Stimulated activated CD8-positive, alpha-beta memory T cell treated with anti-CD3 and anti-CD28 coated beads, Interleukin-4, amount 100 ng/mL, for 24 hours (primary cell): ENCODE results near the gene TIMELESS.
"Not testable (repeated sequence)": the region's sequence is repeated elsewhere in the genome, so short reads cannot be mapped to it uniquely, and the experiment has no call there.

Experiments used
- DNase-seq: peaks from one replicate; pipeline ENCODE4 v3.0.0-alpha.2; 2020; ENCODE audit warnings: low read depth

TIMELESS gene

GRCh38 chr12:56408799-56409417 is 40.3 kb downstream of the TIMELESS start:
- DNase-seq, result no peak

DNA sequence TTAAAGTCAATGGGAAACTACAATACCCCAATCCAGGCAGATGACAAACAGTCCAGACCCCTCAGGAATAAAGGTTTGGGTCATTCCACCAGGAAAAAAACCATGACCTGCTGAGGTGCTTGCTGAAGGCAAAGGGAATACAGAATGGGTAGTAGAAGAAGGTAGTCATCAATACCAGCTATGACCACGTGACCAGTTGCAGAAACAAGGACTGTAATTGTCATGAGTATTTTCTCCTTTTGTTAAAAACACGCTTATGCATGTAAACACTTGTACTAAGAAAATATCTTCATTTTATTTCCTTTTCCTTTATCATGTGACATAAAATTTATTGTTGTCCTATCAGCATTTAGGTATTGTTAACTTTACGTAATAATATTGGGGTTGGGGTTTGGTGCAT is 45.0 kb downstream of the TIMELESS start:
- not testable (repeated sequence) for DNase-seq

DNA sequence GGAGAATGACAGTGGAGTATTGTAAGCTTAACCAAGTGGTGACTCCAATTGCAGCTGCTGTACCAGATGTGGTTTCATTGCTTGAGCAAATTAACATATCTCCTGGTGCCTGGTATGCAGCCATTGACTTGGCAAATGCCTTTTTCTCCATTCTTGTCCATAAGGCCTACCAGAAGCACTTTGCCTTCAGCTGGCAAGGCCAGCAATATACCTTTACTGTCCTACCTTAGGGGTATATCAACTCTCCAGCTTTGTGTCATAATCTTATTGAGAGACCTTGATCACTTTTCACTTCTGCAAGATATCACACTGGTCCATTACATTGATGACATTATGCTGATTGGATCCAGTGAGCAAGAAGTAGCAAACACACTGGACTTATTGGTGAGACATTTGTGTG is 47.6 kb downstream of the TIMELESS start:
- DNase-seq, result not testable (repeated sequence)

DNA sequence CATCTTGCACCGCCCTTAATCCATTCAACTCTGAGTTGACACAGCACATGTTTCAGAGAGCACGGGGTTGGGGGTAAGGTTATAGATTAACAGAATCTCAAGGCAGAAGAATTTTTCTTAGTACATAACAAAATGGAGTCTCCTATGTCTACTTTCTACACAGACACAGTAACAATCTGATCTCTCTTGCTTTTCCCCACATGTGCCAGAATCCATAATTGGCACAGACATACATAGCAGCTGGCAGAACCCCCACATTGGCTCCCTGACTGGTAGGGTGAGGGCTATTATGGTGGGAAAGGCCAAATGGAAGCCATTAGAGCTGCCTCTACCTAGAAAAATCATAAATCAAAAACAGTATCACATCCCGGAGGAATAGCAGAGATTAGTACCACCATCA is 48.1 kb downstream of the TIMELESS start:
- not testable (repeated sequence) for DNase-seq

GRCh38 chr12:56399466-56399865 is 49.8 kb downstream of the TIMELESS start:
- not testable (repeated sequence) for DNase-seq

DNA sequence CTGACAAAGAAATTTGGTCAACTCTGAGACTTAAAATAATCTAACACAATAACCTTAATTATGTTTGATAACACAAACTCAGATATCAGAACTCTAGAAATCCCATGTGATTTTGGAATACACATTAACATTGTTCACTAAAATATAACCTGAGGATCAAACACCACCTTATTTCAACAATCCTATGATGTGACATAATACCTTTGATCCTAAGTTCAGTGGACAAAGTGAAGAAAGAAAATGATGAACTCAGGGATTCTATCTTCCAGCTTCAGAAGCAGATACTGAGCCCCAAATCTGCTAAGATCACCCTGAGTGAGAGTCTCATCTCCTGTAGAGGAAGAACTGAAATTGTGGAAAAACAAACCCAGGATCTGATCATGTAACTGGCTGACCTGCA is 50.9 kb downstream of the TIMELESS start:
- DNase-seq, result no peak

DNA sequence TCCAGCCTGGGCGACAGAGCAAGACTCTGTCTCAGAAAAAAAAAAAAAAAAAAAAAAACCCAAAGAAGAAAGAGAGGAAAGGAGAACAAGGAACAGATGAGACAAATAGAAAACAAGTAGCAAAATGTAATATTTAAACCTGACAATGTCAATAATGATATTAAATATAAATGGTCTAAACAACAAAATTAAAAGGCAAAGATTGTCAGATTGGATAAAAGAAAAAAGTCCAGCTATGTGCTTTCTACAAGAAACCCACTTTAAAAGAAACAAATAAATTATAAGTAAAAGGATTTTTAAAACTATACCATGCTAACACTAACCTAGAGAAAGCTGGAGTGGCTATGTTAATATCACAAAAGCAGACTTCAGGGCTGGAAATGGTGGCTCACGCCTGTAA is 56.9 kb downstream of the TIMELESS start:
- no peak for DNase-seq

GRCh38 chr12:56391721-56392120 is 57.5 kb downstream of the TIMELESS start:
- no peak for DNase-seq

DNA sequence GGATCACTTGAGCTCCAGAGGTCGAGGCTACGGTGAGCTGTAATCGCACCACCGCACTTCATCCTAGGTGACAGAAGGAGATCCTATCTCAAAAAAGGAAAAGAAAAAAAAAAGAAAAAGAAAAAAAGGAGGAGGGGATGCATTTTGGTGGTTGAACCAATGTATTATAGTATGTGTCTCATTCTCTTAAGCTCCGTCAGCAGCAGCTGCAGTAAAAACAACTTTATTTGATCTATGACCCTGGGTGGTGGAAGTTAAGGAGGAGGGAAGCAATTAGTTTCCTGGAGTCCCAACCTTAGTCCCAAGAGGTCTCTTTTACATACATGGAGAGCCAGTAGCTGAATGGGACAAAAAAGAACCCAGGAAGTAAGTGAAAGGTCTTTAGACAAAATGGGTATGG is 59.8 kb downstream of the TIMELESS start:
- no peak for DNase-seq

GRCh38 chr12:56387152-56387736 is 62.0 kb downstream of the TIMELESS start:
- no peak for DNase-seq

- no peak for DNase-seq
Measured at GRCh38 chr12:56385873-56386272, 63.4 kb downstream of the TIMELESS start.

DNA sequence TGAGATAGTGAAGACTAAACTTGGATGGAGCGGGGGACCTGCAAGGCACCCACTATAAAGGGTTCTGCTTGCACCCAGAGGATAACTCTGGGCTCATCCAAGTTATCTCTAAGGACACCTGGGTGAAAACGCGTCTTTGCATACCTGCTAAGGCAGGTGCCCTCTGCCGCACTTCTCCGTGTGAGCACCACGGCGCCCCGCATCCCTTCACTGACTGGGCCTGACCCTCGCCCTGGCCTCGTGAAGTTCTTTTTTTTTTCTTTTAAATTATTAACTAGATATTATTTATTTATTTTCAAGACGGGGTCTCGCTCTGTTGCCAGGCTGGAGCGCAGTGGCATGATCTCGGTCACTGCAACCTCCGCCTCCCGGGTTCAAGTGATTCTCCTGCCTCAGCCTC is 66.6 kb downstream of the TIMELESS start:
- DNase-seq, result no peak

GRCh38 chr12:56377989-56378316 is 71.3 kb downstream of the TIMELESS start:
- DNase-seq, result no peak

DNA sequence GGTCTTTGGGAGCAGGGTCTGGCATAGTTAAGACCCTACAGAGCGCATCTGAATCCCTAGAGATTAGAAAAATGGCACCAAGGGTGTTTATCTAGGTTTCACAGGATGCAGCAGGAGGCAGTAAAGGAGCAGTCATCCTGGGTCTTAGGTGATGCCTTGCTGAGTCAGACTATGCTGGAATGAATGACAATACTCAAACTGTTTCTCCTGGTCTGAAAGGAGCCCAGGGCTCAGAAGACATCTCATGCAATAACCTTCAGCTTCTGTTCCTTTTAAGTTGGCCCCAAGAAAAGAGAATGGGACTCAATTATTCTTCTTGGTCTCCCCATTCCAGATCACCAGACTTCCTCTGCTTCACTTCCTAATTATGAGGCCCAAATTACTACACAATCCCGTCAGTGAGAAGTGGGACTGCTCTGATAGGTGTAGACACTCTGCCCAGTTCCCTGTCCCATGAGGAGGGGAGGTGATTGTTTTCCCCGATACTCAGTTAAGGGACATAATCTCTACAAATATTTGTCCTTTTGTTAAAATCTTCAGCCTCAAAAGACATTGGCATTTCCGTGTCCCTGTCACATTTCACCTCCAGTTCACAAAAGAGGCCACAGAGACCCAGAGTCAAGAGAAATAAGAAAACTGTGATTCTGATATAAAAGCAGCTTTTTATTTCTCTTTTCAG is 71.8 kb downstream of the TIMELESS start:
- DNase-seq, result no peak

DNA sequence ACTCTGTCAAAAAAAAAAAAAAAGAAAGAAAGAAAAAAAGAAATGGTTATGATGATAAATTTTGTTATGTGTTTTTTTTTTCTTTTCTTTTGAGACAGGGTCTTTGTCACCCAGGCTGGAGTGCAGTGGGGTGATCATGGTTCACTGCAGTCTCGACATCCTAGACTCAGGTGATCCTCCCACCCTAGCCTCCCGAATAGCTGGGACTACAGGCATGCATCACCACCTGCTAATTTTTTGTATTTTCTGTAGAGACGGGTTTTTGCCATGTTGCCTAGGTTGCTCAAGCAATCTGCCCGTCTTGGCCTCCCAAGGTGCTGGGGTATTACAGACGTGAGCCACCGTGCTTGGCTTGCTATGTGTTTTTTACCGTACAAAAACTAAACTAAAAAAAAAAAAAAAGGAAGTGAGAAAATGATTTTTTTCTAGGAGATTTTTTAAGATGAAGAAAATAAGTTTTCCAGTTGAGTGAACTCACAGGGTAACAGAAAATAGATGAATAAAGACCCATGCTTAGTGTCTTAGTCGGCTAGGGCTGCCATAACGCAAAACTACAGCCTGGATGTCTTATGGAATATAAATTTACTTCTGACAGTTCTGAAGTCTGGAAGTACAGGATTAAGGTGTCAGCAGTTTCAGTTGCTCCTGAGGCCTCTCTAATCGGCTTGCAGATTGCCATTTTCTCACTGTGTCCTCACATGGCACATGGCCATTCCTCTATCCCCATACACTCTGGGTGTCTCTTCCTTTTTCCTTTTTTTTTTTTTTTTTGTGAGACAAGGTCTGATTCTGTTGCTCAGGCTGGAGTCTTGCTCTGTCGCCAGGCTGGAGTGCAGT is 73.4 kb downstream of the TIMELESS start:
- no peak for DNase-seq

- no peak for DNase-seq
Measured at GRCh38 chr12:56374726-56375597, 74.3 kb downstream of the TIMELESS start.

DNA sequence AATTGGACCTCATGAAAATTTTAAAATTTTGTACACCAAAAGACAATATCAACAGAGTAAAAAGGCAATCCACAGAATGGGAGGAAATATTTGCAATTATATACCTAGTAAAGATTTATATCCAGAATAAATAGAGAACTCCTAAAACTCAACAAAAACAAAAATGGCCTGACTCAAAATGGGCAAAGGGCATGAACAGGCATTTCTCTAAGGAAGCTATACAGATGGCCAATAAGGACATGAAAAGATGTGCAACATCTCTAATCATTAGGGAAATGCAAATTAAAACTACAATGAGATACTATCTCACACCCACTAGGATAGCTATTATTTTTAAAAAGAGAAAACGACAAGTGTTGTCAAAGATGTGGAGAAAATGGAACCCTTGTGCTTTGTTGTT is 75.7 kb downstream of the TIMELESS start:
- DNase-seq, result no peak

DNA sequence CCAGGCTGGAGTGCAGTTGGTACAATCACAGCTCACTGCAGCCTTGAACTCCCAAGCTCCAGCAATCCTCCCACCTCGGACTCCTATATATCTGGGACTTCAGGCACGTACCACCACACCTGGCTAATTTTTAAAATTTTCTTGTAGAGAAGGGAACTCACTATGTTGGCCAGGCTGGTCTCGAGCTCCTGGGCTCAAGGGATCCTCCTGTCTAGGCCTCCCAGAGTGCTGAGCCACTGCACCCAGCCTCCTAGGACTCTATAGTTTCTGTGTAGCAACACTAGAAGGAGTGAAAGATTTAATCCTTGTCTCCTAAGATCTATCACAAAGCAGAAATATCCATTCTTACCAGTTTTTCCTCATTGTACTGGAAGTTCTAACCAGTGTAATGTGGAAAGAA is 82.3 kb downstream of the TIMELESS start:
- DNase-seq, result no peak
